SK-N-SH treated with all-trans-retinoic acid at 6 μM for 48 hours (cell line): Measurements from ENCODE around the gene ZNF44.

ENCODE experiments used
- ATAC-seq: fragments of 200-7000 bp; cut with Tn5 transposase; 3 replicates; pipeline ENCODE4 v1.9.1; 2020; ENCODE audit warnings: mild to moderate bottlenecking, moderate library complexity
- ARNTL ChIP-seq: fragments of 450-650 bp; formaldehyde crosslinking; IDR thresholded peaks from 2 replicates; pipeline ENCODE4 v1.5.0; 2020; ENCODE audit warnings: low read depth, mild to moderate bottlenecking, moderate library complexity, borderline replicate concordance
- BACH2 ChIP-seq: fragments of 250-450 bp; sonication (Bioruptor Pico); IDR thresholded peaks from 2 replicates; pipeline ENCODE4 v1.9.0; 2021; ENCODE audit warnings: mild to moderate bottlenecking, borderline replicate concordance
- CREB5 ChIP-seq: fragments of 250-450 bp; sonication (Bioruptor Pico); IDR thresholded peaks from 2 replicates; pipeline ENCODE4 v1.5.1; 2020; ENCODE audit warnings: low read depth, mild to moderate bottlenecking, moderate library complexity
- CSDC2 ChIP-seq: fragments of 250-450 bp; sonication (Bioruptor Pico); IDR thresholded peaks from 2 replicates; pipeline ENCODE4 v1.5.0; 2020; ENCODE audit warnings: mild to moderate bottlenecking, moderate library complexity
- ESRRG ChIP-seq: fragments of 250-450 bp; sonication (Bioruptor Pico); IDR thresholded peaks from 2 replicates; pipeline ENCODE4 v1.6.1; 2021; ENCODE audit warnings: mild to moderate bottlenecking
- GLIS3 ChIP-seq: fragments of 250-450 bp; sonication (Bioruptor Pico); IDR thresholded peaks from 2 replicates; pipeline ENCODE4 v1.5.0; 2020; ENCODE audit warnings: mild to moderate bottlenecking, moderate library complexity
- OSR1 ChIP-seq: fragments of 250-450 bp; sonication (Bioruptor Pico); IDR thresholded peaks from 2 replicates; pipeline ENCODE4 v1.8.0; 2022; ENCODE audit warnings: moderate library complexity, mild to moderate bottlenecking, inconsistent platforms
- PATZ1 ChIP-seq: fragments of 250-450 bp; sonication (Bioruptor Pico); IDR thresholded peaks from 2 replicates; pipeline ENCODE4 v1.8.0; 2020; ENCODE audit warnings: mild to moderate bottlenecking, moderate library complexity, borderline replicate concordance
- PPARA ChIP-seq: fragments of 250-450 bp; sonication (Bioruptor Pico); IDR thresholded peaks from 2 replicates; pipeline ENCODE4 v1.5.0; 2020; ENCODE audit warnings: mild to moderate bottlenecking, borderline replicate concordance
- RARB ChIP-seq: fragments of 250-450 bp; sonication (Bioruptor Pico); IDR thresholded peaks from 2 replicates; pipeline ENCODE4 v1.8.0; 2021; ENCODE audit warnings: mild to moderate bottlenecking, moderate library complexity
- SNAI2 ChIP-seq: fragments of 250-450 bp; sonication (Bioruptor Pico); IDR thresholded peaks from 2 replicates; pipeline ENCODE4 v1.5.0; 2020; ENCODE audit warnings: mild to moderate bottlenecking, moderate library complexity
- TCF4 ChIP-seq: fragments of 250-450 bp; sonication (Bioruptor Pico); IDR thresholded peaks from 2 replicates; pipeline ENCODE4 v1.8.0; 2021; ENCODE audit warnings: mild to moderate bottlenecking, moderate library complexity, borderline replicate concordance
- ZFP3 ChIP-seq: fragments of 250-450 bp; sonication (Bioruptor Pico); IDR thresholded peaks from 2 replicates; pipeline ENCODE4 v1.5.0; 2020; ENCODE audit warnings: mild to moderate bottlenecking, moderate library complexity
- ZFP30 ChIP-seq: fragments of 450-650 bp; formaldehyde crosslinking; IDR thresholded peaks from 2 replicates; pipeline ENCODE4 v1.5.0; 2022; ENCODE audit warnings: mild to moderate bottlenecking, moderate library complexity
- ZNF565 ChIP-seq: fragments of 450-650 bp; formaldehyde crosslinking; conservative IDR thresholded peaks from 2 replicates; pipeline ENCODE4 v1.5.0; 2020; ENCODE audit warnings: low read depth, mild to moderate bottlenecking, moderate library complexity
- ZNF8 ChIP-seq: fragments of 450-650 bp; formaldehyde crosslinking; IDR thresholded peaks from 2 replicates; pipeline ENCODE4 v1.5.0; 2020; ENCODE audit warnings: mild to moderate bottlenecking, moderate library complexity
- TF ChIP-seq, protein P1 (sequence below): fragments of 250-450 bp; sonication (Bioruptor Pico); IDR thresholded peaks from 2 replicates; pipeline ENCODE4 v1.5.0; 2020; ENCODE audit warnings: mild to moderate bottlenecking, moderate library complexity
- TF ChIP-seq, protein P2 (sequence below): fragments of 250-450 bp; sonication (Bioruptor Pico); IDR thresholded peaks from 2 replicates; pipeline ENCODE4 v1.8.0; 2021; ENCODE audit warnings: low read depth, mild to moderate bottlenecking, moderate library complexity, borderline replicate concordance

The ZNF44 gene

GRCh38 chr19:12260861-12261260, 33.8 kb downstream of the ZNF44 start:
- no peak for ATAC-seq
- TF ChIP-seq RARB (CRISPR knock-in tag) = no peak
- no peak for TF ChIP-seq BACH2 (CRISPR knock-in tag)
- TF ChIP-seq PATZ1 (CRISPR knock-in tag) = no peak
- no peak for TF ChIP-seq PPARA
- TF ChIP-seq ESRRG (CRISPR knock-in tag) = no peak

GRCh38 chr19:12260236-12260635, 34.4 kb downstream of the ZNF44 start:
- TF ChIP-seq ZNF8 (CRISPR knock-in tag) = no peak
- TF ChIP-seq, protein P1, sequence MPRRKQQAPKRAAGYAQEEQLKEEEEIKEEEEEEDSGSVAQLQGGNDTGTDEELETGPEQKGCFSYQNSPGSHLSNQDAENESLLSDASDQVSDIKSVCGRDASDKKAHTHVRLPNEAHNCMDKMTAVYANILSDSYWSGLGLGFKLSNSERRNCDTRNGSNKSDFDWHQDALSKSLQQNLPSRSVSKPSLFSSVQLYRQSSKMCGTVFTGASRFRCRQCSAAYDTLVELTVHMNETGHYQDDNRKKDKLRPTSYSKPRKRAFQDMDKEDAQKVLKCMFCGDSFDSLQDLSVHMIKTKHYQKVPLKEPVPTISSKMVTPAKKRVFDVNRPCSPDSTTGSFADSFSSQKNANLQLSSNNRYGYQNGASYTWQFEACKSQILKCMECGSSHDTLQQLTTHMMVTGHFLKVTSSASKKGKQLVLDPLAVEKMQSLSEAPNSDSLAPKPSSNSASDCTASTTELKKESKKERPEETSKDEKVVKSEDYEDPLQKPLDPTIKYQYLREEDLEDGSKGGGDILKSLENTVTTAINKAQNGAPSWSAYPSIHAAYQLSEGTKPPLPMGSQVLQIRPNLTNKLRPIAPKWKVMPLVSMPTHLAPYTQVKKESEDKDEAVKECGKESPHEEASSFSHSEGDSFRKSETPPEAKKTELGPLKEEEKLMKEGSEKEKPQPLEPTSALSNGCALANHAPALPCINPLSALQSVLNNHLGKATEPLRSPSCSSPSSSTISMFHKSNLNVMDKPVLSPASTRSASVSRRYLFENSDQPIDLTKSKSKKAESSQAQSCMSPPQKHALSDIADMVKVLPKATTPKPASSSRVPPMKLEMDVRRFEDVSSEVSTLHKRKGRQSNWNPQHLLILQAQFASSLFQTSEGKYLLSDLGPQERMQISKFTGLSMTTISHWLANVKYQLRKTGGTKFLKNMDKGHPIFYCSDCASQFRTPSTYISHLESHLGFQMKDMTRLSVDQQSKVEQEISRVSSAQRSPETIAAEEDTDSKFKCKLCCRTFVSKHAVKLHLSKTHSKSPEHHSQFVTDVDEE (CRISPR knock-in tag) = no peak
- TF ChIP-seq CREB5 (CRISPR knock-in tag) = no peak
- no peak for TF ChIP-seq ARNTL (CRISPR knock-in tag)
- TF ChIP-seq PATZ1 (CRISPR knock-in tag) = no peak
- TF ChIP-seq OSR1 = no peak
- no peak for TF ChIP-seq CSDC2
- no peak for TF ChIP-seq TCF4 (CRISPR knock-in tag)
- no peak for ATAC-seq

- ATAC-seq = no peak
These were observed 39.3 kb downstream of the ZNF44 start for GRCh38 chr19:12255372-12255771.

More at GRCh38 chr19:12255372-12255771, 39.3 kb downstream of the ZNF44 start:
- TF ChIP-seq SNAI2 (CRISPR knock-in tag) (no peak), RARB (CRISPR knock-in tag) (no peak), GLIS3 (CRISPR knock-in tag) (no peak), ESRRG (CRISPR knock-in tag) (no peak), CSDC2 (no peak), ZNF8 (CRISPR knock-in tag) (no peak), ZFP30 (no peak), ZNF565 (no peak), ARNTL (CRISPR knock-in tag) (no peak), ZFP3 (CRISPR knock-in tag) (no peak), BACH2 (CRISPR knock-in tag) (no peak), PATZ1 (CRISPR knock-in tag) (no peak)
- TF ChIP-seq, protein P2, sequence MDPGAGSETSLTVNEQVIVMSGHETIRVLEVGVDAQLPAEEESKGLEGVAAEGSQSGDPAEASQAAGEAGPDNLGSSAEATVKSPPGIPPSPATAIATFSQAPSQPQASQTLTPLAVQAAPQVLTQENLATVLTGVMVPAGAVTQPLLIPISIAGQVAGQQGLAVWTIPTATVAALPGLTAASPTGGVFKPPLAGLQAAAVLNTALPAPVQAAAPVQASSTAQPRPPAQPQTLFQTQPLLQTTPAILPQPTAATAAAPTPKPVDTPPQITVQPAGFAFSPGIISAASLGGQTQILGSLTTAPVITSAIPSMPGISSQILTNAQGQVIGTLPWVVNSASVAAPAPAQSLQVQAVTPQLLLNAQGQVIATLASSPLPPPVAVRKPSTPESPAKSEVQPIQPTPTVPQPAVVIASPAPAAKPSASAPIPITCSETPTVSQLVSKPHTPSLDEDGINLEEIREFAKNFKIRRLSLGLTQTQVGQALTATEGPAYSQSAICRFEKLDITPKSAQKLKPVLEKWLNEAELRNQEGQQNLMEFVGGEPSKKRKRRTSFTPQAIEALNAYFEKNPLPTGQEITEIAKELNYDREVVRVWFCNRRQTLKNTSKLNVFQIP = no peak
